Measurements from ENCODE around the gene TC2N.
"Not testable (repeated sequence)": the region's sequence is repeated elsewhere in the genome, so short reads cannot be mapped to it uniquely, and the experiment has no call there.

The TC2N gene

DNA sequence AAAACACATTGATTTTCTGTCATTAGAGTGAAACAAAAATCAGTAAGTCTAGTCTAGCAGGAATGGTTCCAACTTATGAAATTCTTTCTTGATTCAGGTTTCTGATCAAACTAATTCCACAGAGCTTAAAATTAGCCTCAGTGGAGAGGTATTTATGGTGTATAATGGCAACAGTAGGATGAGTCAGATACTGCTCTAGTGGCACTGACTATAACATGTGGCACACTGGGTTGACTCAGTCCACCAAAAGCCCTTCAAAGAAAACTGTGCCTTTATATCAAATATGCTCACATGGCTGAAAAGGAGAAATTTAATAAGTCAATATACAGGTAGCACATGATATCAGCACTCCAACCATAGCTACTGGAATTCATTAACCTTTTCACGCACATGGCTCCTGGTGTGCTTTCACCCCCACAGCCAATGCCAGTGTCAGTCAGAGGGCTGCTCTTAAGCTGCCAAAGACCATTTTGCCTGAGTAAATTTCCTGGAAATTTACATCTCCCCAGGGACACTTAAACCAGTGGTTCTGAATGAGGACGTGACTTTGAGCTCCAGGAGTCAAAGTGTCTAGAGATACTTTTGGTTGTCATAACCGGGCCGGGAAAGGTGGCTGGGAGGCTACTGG is 113.7 kb downstream of the TC2N start:
- H3K36me3 ChIP-seq (ENCODE audit: insufficient read depth, low read length): no peaks in the 10 kb centered on the region
- no peak overlapping the region for H3K9ac ChIP-seq (ENCODE audit: low read depth, low read length)
- no peaks in the 10 kb centered on the region for H3K9me3 ChIP-seq (ENCODE audit: control insufficient read depth, insufficient read depth, low read length)
- H3K4me1 ChIP-seq (ENCODE audit: insufficient read depth, low read length): no peaks in the 10 kb centered on the region

DNA sequence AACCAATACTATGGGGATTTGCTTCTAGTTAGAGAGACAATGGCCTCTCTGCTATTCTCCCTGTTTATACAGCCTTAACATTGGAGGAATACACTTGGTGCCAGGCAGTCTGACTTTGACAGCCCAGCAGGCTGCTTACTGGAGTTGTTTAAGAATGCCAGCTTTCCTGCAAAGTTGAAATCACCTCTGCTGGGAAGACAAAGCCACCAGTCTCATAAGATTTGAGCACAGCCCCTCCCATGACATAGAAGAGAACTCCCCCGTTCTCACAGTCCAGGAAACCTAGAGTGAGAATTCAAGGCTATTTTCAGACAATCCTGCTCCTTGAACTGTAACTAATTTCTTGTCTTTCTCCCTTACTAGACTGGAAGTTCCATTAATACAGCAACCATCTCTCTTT is 114.4 kb downstream of the TC2N start:
- no peaks in the 10 kb centered on the region for H3K36me3 ChIP-seq (ENCODE audit: insufficient read depth, low read length)
- no peaks in the 10 kb centered on the region for H3K4me1 ChIP-seq (ENCODE audit: insufficient read depth, low read length)
- H3K9me3 ChIP-seq (ENCODE audit: control insufficient read depth, insufficient read depth, low read length): no peaks in the 10 kb centered on the region
- no peak overlapping the region for H3K9ac ChIP-seq (ENCODE audit: low read depth, low read length)

DNA sequence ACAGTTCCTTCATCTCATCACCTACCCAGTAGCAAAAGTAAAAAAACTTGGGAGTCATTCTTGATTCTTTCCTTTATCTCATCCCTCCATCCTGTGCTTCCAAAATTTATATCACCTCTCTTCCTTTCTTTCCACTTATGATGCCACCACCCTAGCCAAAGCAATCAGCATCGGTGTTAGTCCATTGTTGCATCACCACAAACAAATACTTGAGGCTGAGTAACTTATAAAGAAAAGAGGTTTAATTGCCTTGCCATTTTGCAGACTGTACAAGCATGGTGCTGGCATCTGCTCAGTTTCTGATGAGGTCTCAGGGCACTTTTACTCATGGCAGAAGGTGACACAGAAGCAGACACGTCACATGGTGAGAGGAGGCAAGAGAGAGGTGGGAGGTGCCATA is 115.6 kb downstream of the TC2N start:
- Histone ChIP-seq H3K9ac (ENCODE audit: low read depth, low read length) (no peak overlapping the region), H3K36me3 (ENCODE audit: insufficient read depth, low read length) (no peaks in the 10 kb centered on the region), H3K4me1 (ENCODE audit: insufficient read depth, low read length) (no peaks in the 10 kb centered on the region), H3K9me3 (ENCODE audit: control insufficient read depth, insufficient read depth, low read length) (no peaks in the 10 kb centered on the region)

DNA sequence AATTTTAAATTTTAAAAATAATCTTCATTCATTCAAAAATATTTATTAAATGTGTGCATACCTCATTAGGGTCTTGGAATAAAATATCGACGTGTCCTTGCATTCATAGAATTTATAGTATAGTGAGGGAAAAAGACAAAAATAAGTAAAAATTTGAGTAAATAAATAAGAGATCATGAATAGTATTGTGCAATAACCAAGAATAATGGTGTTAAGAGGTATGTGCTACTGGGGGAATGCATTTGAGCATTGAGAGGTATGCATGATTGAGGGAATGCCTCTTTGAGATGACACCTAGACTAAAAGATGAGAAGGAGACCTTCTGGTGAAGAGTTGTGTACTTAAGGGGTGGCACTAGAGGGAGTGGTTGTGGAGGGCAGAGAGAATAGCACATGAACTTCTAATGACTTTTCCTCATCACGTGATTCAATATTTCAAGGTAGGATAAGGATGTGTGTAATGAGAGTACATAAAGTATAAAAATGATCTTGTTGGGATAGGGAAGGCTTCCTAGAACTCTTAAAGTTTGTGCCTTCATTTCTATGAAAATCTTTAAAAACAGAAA is 116.6 kb downstream of the TC2N start:
- Histone ChIP-seq H3K9me3 (ENCODE audit: control insufficient read depth, insufficient read depth, low read length) (no peaks in the 10 kb centered on the region), H3K4me1 (ENCODE audit: insufficient read depth, low read length) (no peaks in the 10 kb centered on the region), H3K9ac (ENCODE audit: low read depth, low read length) (no peak overlapping the region), H3K36me3 (ENCODE audit: insufficient read depth, low read length) (no peaks in the 10 kb centered on the region)

DNA sequence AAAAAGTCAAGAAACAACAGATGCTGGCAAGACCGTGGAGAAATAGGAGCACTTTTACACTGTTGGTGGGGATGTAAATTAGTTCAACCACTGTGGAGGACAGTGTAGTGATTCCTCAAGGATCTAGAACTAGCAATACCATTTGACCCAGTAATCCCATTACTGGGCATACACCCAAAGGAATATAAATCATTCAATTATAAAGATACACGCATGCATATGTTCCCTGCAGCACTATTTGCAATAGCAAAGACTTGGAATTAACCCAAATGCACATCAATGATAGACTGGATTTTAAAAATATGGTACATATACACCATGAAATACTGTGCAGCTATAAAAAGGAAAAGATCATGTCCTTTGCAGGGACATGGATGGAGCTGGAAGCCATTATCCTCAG is 117.5 kb downstream of the TC2N start:
- Histone ChIP-seq H3K9ac (ENCODE audit: low read depth, low read length) (no peak overlapping the region), H3K4me1 (ENCODE audit: insufficient read depth, low read length) (no peaks in the 10 kb centered on the region), H3K9me3 (ENCODE audit: control insufficient read depth, insufficient read depth, low read length) (no peaks in the 10 kb centered on the region), H3K36me3 (ENCODE audit: insufficient read depth, low read length) (no peaks in the 10 kb centered on the region)

DNA sequence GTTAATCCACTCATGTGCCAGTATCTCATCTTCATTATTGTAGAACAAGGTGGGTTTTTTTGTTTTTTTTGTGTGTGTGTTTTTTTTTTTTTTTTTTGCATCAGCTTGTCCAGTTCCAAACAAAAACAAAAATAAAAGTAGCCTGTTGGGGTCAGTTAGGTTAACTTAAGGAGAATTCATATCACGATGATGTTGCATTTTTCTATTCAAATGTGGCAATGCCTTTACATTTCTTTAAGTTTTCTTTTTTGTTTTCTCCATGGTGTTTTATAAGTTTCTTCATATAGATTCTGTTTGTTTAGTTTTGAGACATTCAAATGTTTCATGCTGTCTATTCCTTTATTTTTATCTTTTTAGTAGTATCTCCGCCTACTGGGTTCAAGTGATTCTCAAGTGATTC is 119.3 kb downstream of the TC2N start:
- H3K36me3 ChIP-seq (ENCODE audit: insufficient read depth, low read length): no peaks in the 10 kb centered on the region
- H3K9me3 ChIP-seq (ENCODE audit: control insufficient read depth, insufficient read depth, low read length): no peaks in the 10 kb centered on the region
- H3K9ac ChIP-seq (ENCODE audit: low read depth, low read length): no peak overlapping the region
- no peaks in the 10 kb centered on the region for H3K4me1 ChIP-seq (ENCODE audit: insufficient read depth, low read length)

DNA sequence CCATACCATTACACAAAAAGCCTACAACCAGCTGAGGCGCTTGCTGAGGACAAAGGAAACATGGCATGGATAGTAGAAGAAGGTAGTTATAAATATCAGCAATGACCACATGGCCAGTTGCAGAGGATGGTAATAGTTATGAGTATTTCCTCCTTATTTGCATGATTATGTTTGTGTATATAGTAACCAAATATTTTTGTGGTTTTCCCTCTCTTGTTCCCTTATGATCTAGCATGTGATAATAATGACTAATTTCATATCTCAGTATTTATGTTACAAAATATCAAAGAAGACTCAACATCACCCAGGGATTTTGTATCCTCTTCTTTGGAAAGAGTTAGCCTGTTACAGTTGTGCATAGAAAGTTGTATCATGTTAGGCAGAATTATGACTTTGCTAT is 122.0 kb downstream of the TC2N start:
- H3K9ac ChIP-seq (ENCODE audit: low read depth, low read length): no peak overlapping the region
- H3K9me3 ChIP-seq (ENCODE audit: control insufficient read depth, insufficient read depth, low read length): no peaks in the 10 kb centered on the region
- H3K4me1 ChIP-seq (ENCODE audit: insufficient read depth, low read length): no peaks in the 10 kb centered on the region
- no peaks in the 10 kb centered on the region for H3K36me3 ChIP-seq (ENCODE audit: insufficient read depth, low read length)

DNA sequence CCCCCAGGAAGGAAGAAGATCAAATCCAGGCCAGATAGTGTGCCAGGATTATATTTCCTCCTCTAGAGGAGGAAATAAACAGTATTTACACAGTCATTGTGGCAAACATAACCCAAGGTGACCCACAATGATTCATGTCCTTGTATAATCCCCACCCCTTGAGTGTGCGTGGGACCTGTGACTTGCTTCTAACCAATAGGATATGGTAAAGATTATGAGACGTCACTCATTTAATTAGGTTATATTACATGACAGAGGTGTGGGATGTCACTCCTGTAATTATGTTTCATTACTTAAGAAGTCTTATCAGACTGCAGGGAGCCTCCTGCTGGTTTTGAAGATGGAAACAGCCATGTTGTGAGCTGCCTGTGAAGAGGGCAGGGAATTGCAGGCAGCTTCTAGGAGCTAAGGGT is 123.3 kb downstream of the TC2N start:
- Histone ChIP-seq H3K36me3 (ENCODE audit: insufficient read depth, low read length) (no peaks in the 10 kb centered on the region), H3K9me3 (ENCODE audit: control insufficient read depth, insufficient read depth, low read length) (no peaks in the 10 kb centered on the region), H3K9ac (ENCODE audit: low read depth, low read length) (no peak overlapping the region)

DNA sequence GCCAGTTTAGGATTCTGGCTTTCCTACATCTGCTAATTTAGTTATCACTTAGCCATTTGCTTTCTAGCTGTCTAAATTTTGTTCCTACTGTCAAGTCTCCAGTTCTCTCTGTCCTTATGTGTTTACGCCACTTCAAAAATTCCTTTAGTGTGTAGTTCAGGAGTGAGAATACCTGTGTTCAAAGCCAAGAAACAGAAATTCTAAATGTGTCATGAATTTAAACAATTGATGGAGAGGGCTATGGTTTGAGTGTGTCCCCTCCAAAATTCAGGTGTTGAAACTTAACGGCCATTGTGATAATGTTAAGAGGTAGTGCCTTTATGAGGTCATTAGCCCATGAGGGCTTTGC is 124.1 kb downstream of the TC2N start:
- Histone ChIP-seq H3K4me1 (ENCODE audit: insufficient read depth, low read length) (no peaks in the 10 kb centered on the region), H3K36me3 (ENCODE audit: insufficient read depth, low read length) (no peaks in the 10 kb centered on the region), H3K9me3 (ENCODE audit: control insufficient read depth, insufficient read depth, low read length) (no peaks in the 10 kb centered on the region), H3K9ac (ENCODE audit: low read depth, low read length) (no peak overlapping the region)

More for the DNA sequence above, 123.3 kb downstream of the TC2N start:
- H3K4me1 ChIP-seq (ENCODE audit: insufficient read depth, low read length): no peaks in the 10 kb centered on the region

DNA sequence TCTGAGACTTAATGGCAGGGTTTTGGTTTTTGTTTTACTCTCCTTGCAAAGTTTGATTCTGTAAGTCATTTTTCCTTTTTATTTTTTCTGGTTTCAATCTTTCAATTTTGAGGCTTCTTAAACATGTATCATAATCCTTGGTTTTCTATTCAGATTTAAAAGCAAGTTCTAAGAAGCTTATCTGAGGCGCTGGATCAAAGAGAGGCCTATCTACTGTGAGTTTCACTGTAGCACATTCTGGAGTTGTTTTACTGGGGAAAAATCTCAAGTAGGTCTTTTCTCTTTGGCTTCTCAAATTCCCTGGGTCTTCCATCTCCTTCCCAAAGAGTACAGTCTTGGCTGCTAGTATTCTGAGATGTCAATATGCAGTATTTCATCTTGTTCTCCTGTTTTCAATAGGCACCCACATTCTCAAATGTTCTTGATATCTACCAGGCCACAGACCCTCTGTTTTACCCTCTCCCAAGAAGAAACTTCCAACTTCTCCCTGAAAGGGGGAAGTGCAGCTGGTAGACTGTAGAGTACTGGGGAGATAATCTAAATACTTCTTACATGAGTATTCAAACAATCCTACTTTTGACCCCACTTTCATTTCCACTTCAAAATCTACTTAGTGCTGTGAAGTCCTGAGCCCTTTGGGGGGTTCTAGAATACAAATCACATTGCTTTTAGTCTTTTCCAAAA is 124.6 kb downstream of the TC2N start:
- Histone ChIP-seq H3K9me3 (ENCODE audit: control insufficient read depth, insufficient read depth, low read length) (no peaks in the 10 kb centered on the region), H3K36me3 (ENCODE audit: insufficient read depth, low read length) (no peaks in the 10 kb centered on the region), H3K9ac (ENCODE audit: low read depth, low read length) (no peak overlapping the region), H3K4me1 (ENCODE audit: insufficient read depth, low read length) (no peaks in the 10 kb centered on the region)

DNA sequence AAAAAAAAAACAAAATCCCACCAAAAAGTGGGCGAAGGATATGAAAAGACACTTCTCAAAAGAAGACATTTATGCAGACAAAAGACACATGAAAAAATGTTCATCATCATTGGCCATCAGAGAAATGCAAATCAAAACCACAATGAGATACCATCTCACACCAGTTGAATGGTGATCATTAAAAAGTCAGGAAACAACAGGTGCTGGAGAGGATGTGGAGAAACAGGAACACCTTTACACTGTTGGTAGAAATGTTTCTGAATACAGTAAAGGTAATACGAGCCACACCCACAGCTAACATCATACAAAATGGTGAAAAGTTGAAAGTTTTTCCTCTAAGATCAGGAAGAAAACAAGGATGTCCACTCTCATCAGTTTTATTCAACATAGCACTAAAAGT is 127.5 kb downstream of the TC2N start:
- not testable (repeated sequence) for H3K9ac ChIP-seq (ENCODE audit: low read depth, low read length); H3K36me3 ChIP-seq (ENCODE audit: insufficient read depth, low read length); H3K9me3 ChIP-seq (ENCODE audit: control insufficient read depth, insufficient read depth, low read length); H3K4me1 ChIP-seq (ENCODE audit: insufficient read depth, low read length)

DNA sequence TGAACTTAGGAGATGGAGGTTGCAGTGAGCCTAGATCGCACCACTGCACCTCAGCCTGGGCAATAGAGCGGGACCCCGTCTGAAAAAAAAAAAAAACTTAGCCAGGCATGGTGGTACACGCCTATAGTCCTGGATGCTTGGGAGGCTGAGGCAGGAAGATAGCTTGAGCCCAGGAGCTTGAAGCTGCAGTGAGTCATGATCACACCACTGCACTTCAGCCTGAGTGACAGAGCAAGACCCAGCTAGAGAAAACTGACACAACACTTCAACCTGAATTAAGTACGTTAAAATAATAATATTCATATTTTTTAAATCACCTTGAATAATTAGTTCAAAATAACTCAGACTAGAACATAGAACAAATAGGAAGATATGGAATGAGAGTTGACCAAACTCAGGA is 129.7 kb downstream of the TC2N start:
- no peaks in the 10 kb centered on the region for H3K36me3 ChIP-seq (ENCODE audit: insufficient read depth, low read length)
- no peaks in the 10 kb centered on the region for H3K4me1 ChIP-seq (ENCODE audit: insufficient read depth, low read length)
- H3K9ac ChIP-seq (ENCODE audit: low read depth, low read length): no peak overlapping the region
- H3K9me3 ChIP-seq (ENCODE audit: control insufficient read depth, insufficient read depth, low read length): no peaks in the 10 kb centered on the region

DNA sequence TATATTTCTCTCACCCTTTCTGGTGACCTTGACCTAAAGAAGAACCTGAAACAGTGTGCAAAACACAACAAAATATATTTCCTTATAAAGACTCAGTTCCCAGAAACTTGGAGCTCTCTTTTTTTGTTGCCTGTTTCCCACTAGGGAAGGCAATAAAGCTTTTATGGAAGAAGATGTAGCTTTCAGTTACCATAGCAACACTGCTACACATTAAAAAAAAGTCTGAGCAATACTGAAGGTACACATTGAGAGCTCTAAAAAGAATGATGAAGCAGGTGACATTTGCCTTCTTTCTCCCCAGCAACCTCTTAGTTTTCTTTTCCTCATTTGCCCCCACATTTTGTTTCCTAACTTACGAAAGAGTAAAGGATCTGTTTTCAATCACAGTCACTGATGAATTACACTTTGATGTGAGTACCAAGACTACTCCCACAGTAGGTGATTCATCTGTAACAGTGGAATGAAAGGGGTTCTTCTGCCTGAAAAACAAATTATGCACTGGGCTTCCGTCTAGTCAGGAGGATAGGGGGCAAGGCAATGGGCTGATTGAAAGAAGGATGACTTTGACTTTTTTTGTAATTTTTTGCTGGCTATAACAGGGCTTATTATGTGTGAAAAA is 134.4 kb downstream of the TC2N start:
- H3K36me3 ChIP-seq (ENCODE audit: insufficient read depth, low read length): no peaks in the 10 kb centered on the region
- H3K9ac ChIP-seq (ENCODE audit: low read depth, low read length): no peak overlapping the region
- no peaks in the 10 kb centered on the region for H3K4me1 ChIP-seq (ENCODE audit: insufficient read depth, low read length)
- no peaks in the 10 kb centered on the region for H3K9me3 ChIP-seq (ENCODE audit: control insufficient read depth, insufficient read depth, low read length)

DNA sequence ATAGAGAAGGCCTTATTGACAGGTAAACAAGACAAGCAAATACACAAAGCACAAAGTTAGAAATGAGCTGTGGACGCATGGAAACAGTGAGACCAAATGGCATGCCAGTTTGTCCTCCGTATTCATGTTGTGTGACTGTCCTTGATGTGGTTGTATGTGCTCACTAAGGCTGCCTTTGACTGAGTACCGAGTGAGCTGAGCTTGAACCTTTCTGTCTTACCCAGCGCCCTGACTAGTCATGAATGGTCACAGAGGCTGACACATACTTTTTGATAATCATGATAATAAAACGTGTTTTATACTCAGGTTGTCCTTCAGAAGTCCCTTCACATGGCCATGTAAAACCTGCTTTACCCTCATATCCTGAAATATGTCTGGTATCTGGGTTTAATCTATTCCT is 134.9 kb downstream of the TC2N start:
- Histone ChIP-seq H3K9ac (ENCODE audit: low read depth, low read length) (no peak overlapping the region), H3K36me3 (ENCODE audit: insufficient read depth, low read length) (no peaks in the 10 kb centered on the region), H3K4me1 (ENCODE audit: insufficient read depth, low read length) (no peaks in the 10 kb centered on the region), H3K9me3 (ENCODE audit: control insufficient read depth, insufficient read depth, low read length) (no peaks in the 10 kb centered on the region)

DNA sequence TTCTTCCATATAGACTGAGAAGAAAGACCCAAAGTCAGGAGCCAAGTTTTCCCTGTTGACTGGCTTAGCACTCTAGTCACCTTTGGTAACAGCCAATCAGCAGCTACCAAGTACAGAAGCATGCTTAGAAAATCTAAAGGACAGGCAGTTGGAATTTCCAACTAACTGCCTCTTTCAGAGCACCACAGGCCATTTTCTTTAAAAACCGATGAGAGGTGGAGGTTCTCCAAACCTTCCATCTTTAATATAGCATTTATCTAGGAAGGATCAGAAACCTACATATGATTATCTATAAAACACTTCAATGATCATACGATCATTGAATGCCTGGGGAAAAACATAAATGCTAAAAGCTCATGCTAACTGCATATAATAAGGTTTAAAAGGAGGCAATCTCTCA is 135.3 kb downstream of the TC2N start, which contains the start of gene CATSPERB:
Gene CATSPERB (minus strand): TSS at position 101 of the 400 bp plus-strand sequence. CDS start 2,607 bp downstream, outside the sequence.
- no peak within 1 kb of the TSS for H3K9ac ChIP-seq (ENCODE audit: low read depth, low read length)
- H3K36me3 ChIP-seq (ENCODE audit: insufficient read depth, low read length): no peaks in the 10 kb centered on the region
- H3K9me3 ChIP-seq (ENCODE audit: control insufficient read depth, insufficient read depth, low read length): no peaks in the 10 kb centered on the region
- H3K4me1 ChIP-seq (ENCODE audit: insufficient read depth, low read length): no peaks in the 10 kb centered on the region

Measured in ES-I3 (cell line).